Peyer's patch (tissue), 4 donors: ENCODE results near the gene ZNF787.

Experiments used
- CTCF ChIP-seq, 6 experiments: fragments of 450-650 bp in 4 of 6; fragments of 200-600 bp in 2 of 6; sonication (generic) in 1 of 6; IDR thresholded peaks; one replicate each; pipeline ENCODE4 v1.5.1; 2017 to 2019; ENCODE audit warnings: antibody characterized with exemption in 6 of 6, mild to moderate bottlenecking in 3 of 6, moderate library complexity in 1 of 6
- POLR2A ChIP-seq, 2 donors: fragments of 450-650 bp; IDR thresholded peaks; one replicate each; pipeline ENCODE4 v1.5.1; 2017; ENCODE audit warnings: antibody characterized with exemption in 2 of 2, mild to moderate bottlenecking in 2 of 2, moderate library complexity in 2 of 2

- TF ChIP-seq POLR2A (IDR thresholded peaks at IDR 0.05) = no peak
- TF ChIP-seq CTCF (IDR thresholded peaks at IDR 0.05) = no peak
These were observed 33.2 kb downstream of the ZNF787 start for GRCh38 chr19:56087647-56088496.
